Astrocyte of the spinal cord (primary cell): ENCODE results near the gene ELMO1.

ENCODE experiments used
- DNase-seq: peaks from one replicate; pipeline ENCODE4 v3.0.0; 2011; ENCODE audit warnings: low read depth, low spot score
- H3K4me3 ChIP-seq: 2 replicates; pipeline ENCODE4 v1.5.1; 2011; ENCODE audit warnings: low read depth, mild to moderate bottlenecking, low read length, moderate library complexity
- in situ Hi-C: cut with HindIII; loops from 2 replicates; pipeline ENCODE4 v1.10.0; 2017; ENCODE audit warnings: low sequenced_read_pairs
- TF ChIP-seq, protein P1 (sequence below): IDR thresholded peaks from 2 replicates; pipeline ENCODE4 v1.5.1; 2012; ENCODE audit warnings: low read depth, mild to moderate bottlenecking, low read length, inconsistent platforms

Gene ELMO1

DNA sequence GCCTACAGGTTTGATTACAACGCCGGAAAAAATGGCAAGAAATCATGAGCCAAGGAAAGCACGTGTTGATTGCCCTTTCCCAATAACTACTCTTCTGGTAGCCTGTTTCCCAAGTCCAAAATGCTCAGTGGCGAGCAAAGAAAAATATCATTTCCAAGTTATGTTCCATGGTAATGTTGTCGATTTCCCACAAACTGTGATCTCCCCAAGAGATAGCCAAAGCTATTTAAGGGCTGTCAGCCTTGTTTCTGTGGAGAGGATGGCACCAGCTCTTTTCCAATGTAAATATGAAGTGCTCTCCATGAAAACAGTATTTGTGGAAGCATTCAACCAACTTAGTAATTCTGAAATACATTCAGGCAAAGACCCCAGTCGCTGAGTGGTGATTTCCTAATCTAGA, 491.9 kb downstream of the ELMO1 start:
- no peak overlapping the region for H3K4me3 ChIP-seq
- TF ChIP-seq, protein P1, sequence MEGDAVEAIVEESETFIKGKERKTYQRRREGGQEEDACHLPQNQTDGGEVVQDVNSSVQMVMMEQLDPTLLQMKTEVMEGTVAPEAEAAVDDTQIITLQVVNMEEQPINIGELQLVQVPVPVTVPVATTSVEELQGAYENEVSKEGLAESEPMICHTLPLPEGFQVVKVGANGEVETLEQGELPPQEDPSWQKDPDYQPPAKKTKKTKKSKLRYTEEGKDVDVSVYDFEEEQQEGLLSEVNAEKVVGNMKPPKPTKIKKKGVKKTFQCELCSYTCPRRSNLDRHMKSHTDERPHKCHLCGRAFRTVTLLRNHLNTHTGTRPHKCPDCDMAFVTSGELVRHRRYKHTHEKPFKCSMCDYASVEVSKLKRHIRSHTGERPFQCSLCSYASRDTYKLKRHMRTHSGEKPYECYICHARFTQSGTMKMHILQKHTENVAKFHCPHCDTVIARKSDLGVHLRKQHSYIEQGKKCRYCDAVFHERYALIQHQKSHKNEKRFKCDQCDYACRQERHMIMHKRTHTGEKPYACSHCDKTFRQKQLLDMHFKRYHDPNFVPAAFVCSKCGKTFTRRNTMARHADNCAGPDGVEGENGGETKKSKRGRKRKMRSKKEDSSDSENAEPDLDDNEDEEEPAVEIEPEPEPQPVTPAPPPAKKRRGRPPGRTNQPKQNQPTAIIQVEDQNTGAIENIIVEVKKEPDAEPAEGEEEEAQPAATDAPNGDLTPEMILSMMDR = no peak
- in situ Hi-C loops = no loop called here
- no peak for DNase-seq

DNA sequence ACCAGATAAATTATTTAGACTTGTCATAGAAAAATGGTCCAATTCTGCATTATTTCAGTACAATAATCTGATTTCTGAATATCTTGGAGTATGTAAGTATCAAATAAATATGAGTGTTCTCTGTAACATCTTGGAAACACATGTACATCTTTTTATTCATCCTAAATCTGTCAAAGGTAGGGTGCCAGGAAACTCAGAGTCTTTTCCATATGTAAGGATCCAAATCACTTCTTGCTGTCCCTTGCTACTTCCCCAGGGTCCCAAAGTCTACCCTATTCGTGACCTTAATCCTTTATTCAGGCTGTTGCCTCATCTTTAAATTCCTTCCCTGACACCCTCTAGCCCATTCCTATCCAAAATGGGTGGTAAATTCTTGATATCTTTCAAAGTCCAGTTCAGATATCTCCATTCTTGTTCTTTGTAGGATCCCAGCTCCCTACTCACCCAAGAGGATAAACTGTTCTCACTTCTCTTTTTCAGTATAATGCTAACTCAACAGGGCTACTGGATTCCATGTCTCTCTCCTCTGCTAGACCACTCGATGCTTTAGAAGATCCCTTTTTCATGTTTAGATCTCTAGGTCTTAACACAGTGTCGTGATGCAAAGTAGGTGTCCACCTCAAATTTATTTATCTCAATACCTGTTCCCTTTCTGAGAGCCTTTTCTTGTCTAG, 493.1 kb downstream of the ELMO1 start:
- no peak for DNase-seq
- TF ChIP-seq, protein P1 = no peak
- in situ Hi-C loops = no loop called here
- no peak overlapping the region for H3K4me3 ChIP-seq

DNA sequence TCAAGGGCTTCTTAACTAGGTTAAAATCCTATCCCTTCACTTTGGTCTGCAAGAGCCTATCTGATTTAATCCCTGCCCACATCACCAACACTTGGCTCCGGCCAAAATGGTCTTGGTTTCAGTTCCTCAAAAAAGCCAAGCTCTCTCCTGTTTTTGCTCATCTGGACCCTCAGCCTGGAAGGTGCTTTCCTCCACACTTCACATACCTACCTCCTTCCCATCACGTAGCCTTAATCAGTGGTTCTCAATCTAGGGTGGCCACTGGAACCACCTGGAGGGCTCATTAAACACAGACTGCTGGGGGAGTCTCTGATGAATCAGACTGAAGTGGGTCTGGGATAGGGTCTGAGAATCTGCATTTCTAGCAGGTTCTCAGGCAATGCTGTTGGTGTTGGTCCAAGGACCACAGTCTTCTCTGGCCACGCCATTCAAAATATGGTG, 497.4 kb downstream of the ELMO1 start:
- TF ChIP-seq, protein P1 = no peak
- in situ Hi-C loops = no loop called here
- no peak for DNase-seq
- H3K4me3 ChIP-seq = no peak overlapping the region

DNA sequence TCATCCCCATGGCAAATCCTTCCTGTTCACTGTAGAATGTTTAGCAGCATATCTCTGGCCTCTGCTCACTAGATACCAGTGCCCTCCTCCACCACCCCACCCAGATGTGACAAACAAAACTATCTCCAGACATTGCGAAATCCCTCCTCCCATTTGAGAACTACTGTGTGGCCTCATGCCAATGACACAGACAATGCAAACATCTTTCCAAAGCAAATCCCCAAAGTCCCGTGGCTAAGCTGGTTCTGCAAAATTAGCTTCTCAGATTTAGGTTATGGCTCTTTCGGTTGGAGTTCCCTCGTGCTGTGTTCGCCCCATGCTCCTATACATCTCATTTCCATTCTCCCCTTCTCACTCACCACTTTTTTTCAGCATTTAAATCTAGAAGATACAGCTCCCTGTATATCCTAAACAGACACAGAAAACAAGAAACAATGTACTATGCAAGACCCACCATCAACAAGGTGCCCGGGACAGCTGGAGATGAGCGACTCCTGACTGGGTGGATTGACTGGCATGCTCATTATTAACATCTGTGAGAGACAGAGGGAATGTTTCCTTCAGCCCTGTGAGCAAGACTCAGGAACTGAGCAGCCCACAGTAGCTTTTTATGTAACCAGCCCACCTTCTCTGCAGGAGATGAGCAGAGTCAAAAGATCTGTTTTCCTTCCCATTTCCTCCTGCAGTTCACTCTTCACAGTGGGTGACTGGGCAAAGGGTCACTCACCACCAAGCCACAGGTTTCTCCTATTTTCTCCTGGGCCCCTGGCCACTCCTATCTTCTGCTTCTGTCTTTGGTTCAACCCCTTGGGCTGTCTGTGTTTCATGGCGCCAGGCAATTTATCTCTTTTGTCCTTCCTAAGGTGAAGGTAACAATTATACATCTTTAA, 498.7 kb downstream of the ELMO1 start:
- no peak overlapping the region for H3K4me3 ChIP-seq
- TF ChIP-seq, protein P1 = no peak
- in situ Hi-C loops = no loop called here
- no peak for DNase-seq

DNA sequence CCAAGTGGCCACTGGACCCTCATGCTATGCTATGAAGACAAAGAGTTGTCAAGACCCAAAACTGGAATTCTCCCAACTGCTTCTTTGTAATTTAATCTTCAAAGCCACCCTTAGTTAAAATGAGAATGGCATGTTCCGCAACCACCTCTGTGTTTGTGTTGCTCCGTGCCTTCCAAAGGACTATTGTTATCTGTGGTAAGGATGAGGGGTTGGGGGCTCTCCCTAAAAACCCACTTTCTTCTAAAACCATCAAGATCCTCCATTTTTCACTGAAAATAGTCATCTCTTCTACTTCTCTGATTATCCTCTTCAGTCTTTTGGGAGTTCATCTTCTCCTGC, 502.3 kb downstream of the ELMO1 start:
- no peak for DNase-seq
- in situ Hi-C loops = no loop called here

DNA sequence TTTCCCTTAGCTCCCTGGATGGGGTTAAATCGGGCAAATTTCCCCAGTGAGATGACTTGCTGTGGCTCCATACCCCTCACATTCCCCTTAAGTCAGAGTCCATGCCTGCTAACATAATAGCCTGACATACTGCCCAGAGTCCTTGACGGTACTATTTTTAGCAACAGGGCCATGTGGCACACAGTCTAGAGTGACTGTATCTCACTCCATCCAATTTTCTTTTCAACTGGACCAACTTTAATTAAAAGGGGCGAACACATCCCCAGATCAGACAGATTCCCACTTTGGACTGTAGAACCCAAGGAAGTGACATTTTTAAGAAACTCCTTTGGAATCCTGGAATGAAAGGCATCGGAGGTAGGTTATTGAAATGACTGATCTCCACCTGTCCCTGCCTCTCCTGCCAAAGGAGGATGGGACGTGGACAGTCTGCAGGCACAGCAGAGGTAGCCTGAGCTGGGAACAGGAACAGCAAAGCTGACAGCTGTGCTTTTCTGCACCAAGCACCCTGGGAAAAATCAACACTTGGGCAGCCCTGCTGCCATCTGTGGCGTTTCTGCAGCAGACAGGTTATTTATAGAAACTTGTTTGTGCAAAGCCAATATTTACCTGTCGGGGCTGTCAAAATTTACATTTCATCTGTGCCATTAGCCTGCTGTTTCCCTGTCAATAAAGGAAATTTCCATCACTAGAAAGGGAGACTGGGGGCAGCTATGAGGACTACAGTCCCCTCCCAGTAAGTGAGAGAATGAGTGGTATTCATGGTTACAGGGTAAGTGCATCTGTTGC, 502.9 kb downstream of the ELMO1 start:
- in situ Hi-C loops = no loop called here

More for the DNA sequence above, 502.3 kb downstream of the ELMO1 start:
- TF ChIP-seq, protein P1 = no peak
- H3K4me3 ChIP-seq = no peak overlapping the region

More for the DNA sequence above, 502.9 kb downstream of the ELMO1 start:
- no peak overlapping the region for H3K4me3 ChIP-seq
- TF ChIP-seq, protein P1 = no peak
- DNase-seq = no peak
